HG02798 (cell line): ENCODE measurements around the gene MYO3B.
"Not testable (repeated sequence)": the region's sequence is repeated elsewhere in the genome, so short reads cannot be mapped to it uniquely, and the experiment has no call there.

Experiments used
- ATAC-seq: cut with Tn5 transposase; IDR thresholded peaks from one replicate; pipeline ENCODE4 v1.9.1; 2021; ENCODE audit warnings: mild to moderate bottlenecking; ENCODE audit not compliant: unreplicated experiment, poor library complexity

MYO3B gene

GRCh38 chr2:170396799-170397459 lies 219.0 kb downstream of the MYO3B start:
- ATAC-seq = no peak

- ATAC-seq = no peak
Measured at GRCh38 chr2:170401187-170401586, 223.2 kb downstream of the MYO3B start.

GRCh38 chr2:170404846-170405245 lies 226.9 kb downstream of the MYO3B start:
- no peak for ATAC-seq

- no peak for ATAC-seq
Measured at GRCh38 chr2:170405326-170405725, 227.4 kb downstream of the MYO3B start.

GRCh38 chr2:170408461-170409163 lies 230.7 kb downstream of the MYO3B start:
- ATAC-seq = peak; percentile 65

- no peak for ATAC-seq
Measured at GRCh38 chr2:170409164-170409535, 231.2 kb downstream of the MYO3B start.

GRCh38 chr2:170411660-170412059 lies 233.7 kb downstream of the MYO3B start:
- no peak for ATAC-seq

GRCh38 chr2:170420961-170421687 lies 243.2 kb downstream of the MYO3B start:
- ATAC-seq = no peak

- no peak for ATAC-seq
Measured at GRCh38 chr2:170423919-170424318, 246.0 kb downstream of the MYO3B start.

- no peak for ATAC-seq
Measured at GRCh38 chr2:170425281-170425751, 247.4 kb downstream of the MYO3B start.

GRCh38 chr2:170428868-170429267 lies 250.9 kb downstream of the MYO3B start:
- no peak for ATAC-seq

GRCh38 chr2:170432823-170433222 lies 254.9 kb downstream of the MYO3B start:
- ATAC-seq = no peak

GRCh38 chr2:170433448-170433847 lies 255.5 kb downstream of the MYO3B start:
- ATAC-seq = no peak

- not testable (repeated sequence) for ATAC-seq
Measured at GRCh38 chr2:170434396-170434795, 256.4 kb downstream of the MYO3B start.

- peak; percentile 61 for ATAC-seq
Measured at GRCh38 chr2:170434900-170435621, 257.1 kb downstream of the MYO3B start.

GRCh38 chr2:170436077-170436943 lies 258.4 kb downstream of the MYO3B start:
- no peak for ATAC-seq

GRCh38 chr2:170446078-170446477 lies 268.1 kb downstream of the MYO3B start:
- no peak for ATAC-seq

- no peak for ATAC-seq
Measured at GRCh38 chr2:170449034-170449433, 271.1 kb downstream of the MYO3B start.

GRCh38 chr2:170454471-170455372 lies 276.8 kb downstream of the MYO3B start:
- ATAC-seq = no peak
